Ishikawa (cell line): Measurements from ENCODE around the gene PRKCD.

Experiments used
- CEBPB ChIP-seq: IDR thresholded peaks from 2 replicates; pipeline ENCODE4 v1.6.1; 2012
- CREB1 ChIP-seq: IDR thresholded peaks from 2 replicates; pipeline ENCODE4 v1.6.1; 2012; ENCODE audit warnings: low read depth
- EGR1 ChIP-seq: IDR thresholded peaks from 2 replicates; pipeline ENCODE4 v1.6.1; 2012
- EP300 ChIP-seq: IDR thresholded peaks from 2 replicates; pipeline ENCODE4 v1.6.1; 2012; ENCODE audit warnings: borderline replicate concordance
- FOXM1 ChIP-seq: IDR thresholded peaks from 2 replicates; pipeline ENCODE4 v1.6.1; 2012; ENCODE audit warnings: low read depth, borderline replicate concordance
- MAX ChIP-seq: IDR thresholded peaks from 2 replicates; pipeline ENCODE4 v1.6.1; 2012
- NFIC ChIP-seq: IDR thresholded peaks from 2 replicates; pipeline ENCODE4 v1.6.1; 2012
- RAD21 ChIP-seq: IDR thresholded peaks from 2 replicates; pipeline ENCODE4 v1.6.1; 2012; ENCODE audit warnings: low read depth
- REST ChIP-seq: IDR thresholded peaks from 2 replicates; pipeline ENCODE4 v1.6.1; 2012; ENCODE audit warnings: low read depth, mild to moderate bottlenecking
- TAF1 ChIP-seq: IDR thresholded peaks from 2 replicates; pipeline ENCODE4 v1.6.1; 2012; ENCODE audit warnings: low read depth, mild to moderate bottlenecking
- TCF12 ChIP-seq: IDR thresholded peaks from 2 replicates; pipeline ENCODE4 v1.6.1; 2012; ENCODE audit warnings: low read depth
- TEAD4 ChIP-seq: IDR thresholded peaks from 2 replicates; pipeline ENCODE4 v1.6.1; 2012
- USF1 ChIP-seq: IDR thresholded peaks from 2 replicates; pipeline ENCODE4 v1.6.1; 2012
- YY1 ChIP-seq: IDR thresholded peaks from 2 replicates; pipeline ENCODE4 v1.6.1; 2012; ENCODE audit warnings: low read depth
- ZBTB7A ChIP-seq: IDR thresholded peaks from 2 replicates; pipeline ENCODE4 v1.6.1; 2012; ENCODE audit warnings: low read depth

Gene PRKCD

GRCh38 chr3:53160660-53161449 lies at the start of gene PRKCD:
Gene PRKCD (plus strand): TSS chr3:53161209. CDS start chr3:53178423, 17,214 bp downstream.
- TF ChIP-seq EP300 (peak; percentile 53; the same call in 1 of the 2 replicates), CREB1 (no peak), ZBTB7A (peak; percentile 24; the same call in 1 of the 2 replicates), TEAD4 (no peak), FOXM1 (peak; percentile 33; the same call in 1 of the 2 replicates), YY1 (peak; percentile 51; the same call in 1 of the 2 replicates), REST (0 out of 2 replicates have a peak, but pooled peaks have one; percentile 18), EGR1 (peak; percentile 99), USF1 (0 out of 2 replicates have a peak, but pooled peaks have one; percentile 4), TAF1 (no peak; the same call in 1 of the 2 replicates), NFIC (peak; percentile 92), RAD21 (no peak), MAX (no peak; the same call in 1 of the 2 replicates), TCF12 (peak; percentile 73), CEBPB (no peak)

- no peak for TF ChIP-seq TEAD4
- no peak for TF ChIP-seq USF1
- TF ChIP-seq EGR1: no peak
- no peak for TF ChIP-seq MAX
- TF ChIP-seq CEBPB: no peak
Observed at GRCh38 chr3:53111822-53112221, 49.2 kb upstream of the PRKCD start.

- TF ChIP-seq RAD21 (no peak), USF1 (no peak), FOXM1 (no peak), TEAD4 (no peak), MAX (no peak), TAF1 (no peak), CEBPB (no peak), EP300 (no peak), REST (no peak), ZBTB7A (no peak), CREB1 (no peak)
Observed at GRCh38 chr3:53113293-53114010, 47.6 kb upstream of the PRKCD start.

- TF ChIP-seq RAD21 (peak; percentile 94), FOXM1 (no peak)
Observed at GRCh38 chr3:53114011-53114400, 47.0 kb upstream of the PRKCD start.

GRCh38 chr3:53114412-53115074 lies 46.5 kb upstream of the PRKCD start:
- TF ChIP-seq REST: no peak
- no peak for TF ChIP-seq NFIC
- no peak for TF ChIP-seq EGR1
- TF ChIP-seq TAF1: no peak
- no peak for TF ChIP-seq MAX
- TF ChIP-seq USF1: no peak
- TF ChIP-seq ZBTB7A: no peak
- TF ChIP-seq RAD21: no peak
- no peak for TF ChIP-seq TEAD4
- no peak for TF ChIP-seq TCF12
- TF ChIP-seq EP300: no peak
- no peak for TF ChIP-seq YY1
- no peak for TF ChIP-seq FOXM1
- no peak for TF ChIP-seq CEBPB
